ENCODE measurements around the gene DTX2. TPM values are rescaled to one million over a fixed set of nuclear protein-coding genes. Genes with fewer than 3 reads are reported as not detected.

DTX2 gene
- total and polyA plus RNA-seq, 2 experiments from 2014 or later = 36.1 to 77.9 TPM

DNA sequence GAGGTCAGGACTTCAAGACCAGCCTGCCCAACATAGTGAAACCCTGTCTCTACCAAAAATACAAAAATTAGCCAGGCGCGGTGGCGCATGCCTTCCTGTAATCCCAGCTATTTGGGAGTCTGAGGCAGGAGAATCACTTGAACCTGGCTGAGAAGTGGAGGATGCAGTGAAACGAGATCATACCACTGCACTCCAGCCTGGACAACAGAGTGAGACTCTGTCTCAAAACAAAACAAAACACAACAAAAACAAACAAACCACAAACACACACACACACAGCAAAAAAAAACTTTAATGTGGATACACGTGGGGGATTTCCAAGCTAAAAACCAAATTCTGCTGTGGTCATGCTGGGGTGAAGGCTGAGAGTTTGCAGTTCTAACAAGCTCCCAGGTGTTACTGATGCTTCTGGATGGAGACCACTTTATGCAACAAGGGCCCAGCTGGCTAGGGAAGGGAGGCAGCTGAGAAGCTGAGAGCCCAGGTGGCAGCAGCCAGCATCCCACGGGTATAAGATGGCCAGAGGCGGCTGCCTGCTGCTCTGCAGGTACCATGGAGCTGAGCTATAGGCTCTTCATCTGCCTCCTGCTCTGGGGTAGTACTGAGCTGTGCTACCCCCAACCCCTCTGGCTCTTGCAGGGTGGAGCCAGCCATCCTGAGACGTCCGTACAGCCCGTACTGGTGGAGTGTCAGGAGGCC, 36.9 kb upstream of the DTX2 start, which contains the start of gene ZP3 (continued):
- TF ChIP-seq, protein P1, sequence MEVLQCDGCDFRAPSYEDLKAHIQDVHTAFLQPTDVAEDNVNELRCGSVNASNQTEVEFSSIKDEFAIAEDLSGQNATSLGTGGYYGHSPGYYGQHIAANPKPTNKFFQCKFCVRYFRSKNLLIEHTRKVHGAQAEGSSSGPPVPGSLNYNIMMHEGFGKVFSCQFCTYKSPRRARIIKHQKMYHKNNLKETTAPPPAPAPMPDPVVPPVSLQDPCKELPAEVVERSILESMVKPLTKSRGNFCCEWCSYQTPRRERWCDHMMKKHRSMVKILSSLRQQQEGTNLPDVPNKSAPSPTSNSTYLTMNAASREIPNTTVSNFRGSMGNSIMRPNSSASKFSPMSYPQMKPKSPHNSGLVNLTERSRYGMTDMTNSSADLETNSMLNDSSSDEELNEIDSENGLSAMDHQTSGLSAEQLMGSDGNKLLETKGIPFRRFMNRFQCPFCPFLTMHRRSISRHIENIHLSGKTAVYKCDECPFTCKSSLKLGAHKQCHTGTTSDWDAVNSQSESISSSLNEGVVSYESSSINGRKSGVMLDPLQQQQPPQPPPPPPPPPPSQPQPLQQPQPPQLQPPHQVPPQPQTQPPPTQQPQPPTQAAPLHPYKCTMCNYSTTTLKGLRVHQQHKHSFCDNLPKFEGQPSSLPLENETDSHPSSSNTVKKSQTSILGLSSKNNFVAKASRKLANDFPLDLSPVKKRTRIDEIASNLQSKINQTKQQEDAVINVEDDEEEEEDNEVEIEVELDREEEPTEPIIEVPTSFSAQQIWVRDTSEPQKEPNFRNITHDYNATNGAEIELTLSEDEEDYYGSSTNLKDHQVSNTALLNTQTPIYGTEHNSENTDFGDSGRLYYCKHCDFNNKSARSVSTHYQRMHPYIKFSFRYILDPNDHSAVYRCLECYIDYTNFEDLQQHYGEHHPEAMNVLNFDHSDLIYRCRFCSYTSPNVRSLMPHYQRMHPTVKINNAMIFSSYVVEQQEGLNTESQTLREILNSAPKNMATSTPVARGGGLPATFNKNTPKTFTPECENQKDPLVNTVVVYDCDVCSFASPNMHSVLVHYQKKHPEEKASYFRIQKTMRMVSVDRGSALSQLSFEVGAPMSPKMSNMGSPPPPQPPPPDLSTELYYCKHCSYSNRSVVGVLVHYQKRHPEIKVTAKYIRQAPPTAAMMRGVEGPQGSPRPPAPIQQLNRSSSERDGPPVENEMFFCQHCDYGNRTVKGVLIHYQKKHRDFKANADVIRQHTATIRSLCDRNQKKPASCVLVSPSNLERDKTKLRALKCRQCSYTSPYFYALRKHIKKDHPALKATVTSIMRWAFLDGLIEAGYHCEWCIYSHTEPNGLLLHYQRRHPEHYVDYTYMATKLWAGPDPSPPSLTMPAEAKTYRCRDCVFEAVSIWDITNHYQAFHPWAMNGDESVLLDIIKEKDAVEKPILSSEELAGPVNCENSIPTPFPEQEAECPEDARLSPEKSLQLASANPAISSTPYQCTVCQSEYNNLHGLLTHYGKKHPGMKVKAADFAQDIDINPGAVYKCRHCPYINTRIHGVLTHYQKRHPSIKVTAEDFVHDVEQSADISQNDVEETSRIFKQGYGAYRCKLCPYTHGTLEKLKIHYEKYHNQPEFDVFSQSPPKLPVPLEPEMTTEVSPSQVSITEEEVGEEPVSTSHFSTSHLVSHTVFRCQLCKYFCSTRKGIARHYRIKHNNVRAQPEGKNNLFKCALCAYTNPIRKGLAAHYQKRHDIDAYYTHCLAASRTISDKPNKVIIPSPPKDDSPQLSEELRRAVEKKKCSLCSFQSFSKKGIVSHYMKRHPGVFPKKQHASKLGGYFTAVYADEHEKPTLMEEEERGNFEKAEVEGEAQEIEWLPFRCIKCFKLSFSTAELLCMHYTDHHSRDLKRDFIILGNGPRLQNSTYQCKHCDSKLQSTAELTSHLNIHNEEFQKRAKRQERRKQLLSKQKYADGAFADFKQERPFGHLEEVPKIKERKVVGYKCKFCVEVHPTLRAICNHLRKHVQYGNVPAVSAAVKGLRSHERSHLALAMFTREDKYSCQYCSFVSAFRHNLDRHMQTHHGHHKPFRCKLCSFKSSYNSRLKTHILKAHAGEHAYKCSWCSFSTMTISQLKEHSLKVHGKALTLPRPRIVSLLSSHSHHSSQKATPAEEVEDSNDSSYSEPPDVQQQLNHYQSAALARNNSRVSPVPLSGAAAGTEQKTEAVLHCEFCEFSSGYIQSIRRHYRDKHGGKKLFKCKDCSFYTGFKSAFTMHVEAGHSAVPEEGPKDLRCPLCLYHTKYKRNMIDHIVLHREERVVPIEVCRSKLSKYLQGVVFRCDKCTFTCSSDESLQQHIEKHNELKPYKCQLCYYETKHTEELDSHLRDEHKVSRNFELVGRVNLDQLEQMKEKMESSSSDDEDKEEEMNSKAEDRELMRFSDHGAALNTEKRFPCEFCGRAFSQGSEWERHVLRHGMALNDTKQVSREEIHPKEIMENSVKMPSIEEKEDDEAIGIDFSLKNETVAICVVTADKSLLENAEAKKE (CRISPR knock-in tag; IDR thresholded peaks at IDR 0.05) = no peak

DNA sequence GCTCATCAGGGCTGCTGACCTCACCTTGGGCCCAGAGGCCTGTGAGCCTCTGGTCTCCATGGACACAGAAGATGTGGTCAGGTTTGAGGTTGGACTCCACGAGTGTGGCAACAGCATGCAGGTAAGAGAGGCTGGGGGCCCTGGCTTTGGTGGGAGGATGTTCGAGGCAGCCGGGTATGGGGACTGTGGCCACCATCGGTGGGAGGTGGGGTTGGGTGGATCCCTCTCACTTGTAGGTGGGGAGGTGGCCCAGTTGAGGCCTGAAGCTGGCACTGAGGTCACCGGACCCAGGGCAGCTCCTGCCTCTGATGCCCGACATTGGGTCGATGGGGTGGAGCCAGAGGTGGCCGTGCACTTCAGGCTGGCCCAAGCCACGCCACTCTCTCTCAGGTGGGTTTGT, 36.4 kb upstream of the DTX2 start:
- no peak overlapping the region for H3K4me2 ChIP-seq
- ATAC-seq (no peak), DNase-seq (ENCODE audit: low spot score) (no peak)
- H3K27me3 ChIP-seq (ENCODE audit: insufficient read depth) = no peaks in the 10 kb centered on the region
- Mint-ChIP-seq H3K27me3 (ENCODE audit: insufficient read depth, low read depth, poor library complexity) (peaks cover 10% of the 10 kb centered on the region), H3K27ac (no peak overlapping the region), H3K4me3 (no peak overlapping the region), H3K36me3 (ENCODE audit: low read depth) (no peaks in the 10 kb centered on the region), H3K4me1 (peaks cover 26% of the 10 kb centered on the region), H3K9me3 (peaks cover 3% of the 10 kb centered on the region; the same call in 2 of the 3 replicates)
- H3F3A ChIP-seq (replicated peaks; ENCODE audit: low read depth) = 0 out of 2 replicates have a peak, but pooled peaks cover 1% of the 10 kb centered on the region
- no peaks in the 10 kb centered on the region for H4K20me1 ChIP-seq (replicated peaks; ENCODE audit: insufficient read depth)
- H3K4me3 ChIP-seq = no peak overlapping the region
- no peaks in the 10 kb centered on the region for H3K36me3 ChIP-seq (ENCODE audit: insufficient read depth)
- no peak overlapping the region for H2AFZ ChIP-seq
- H3K79me2 ChIP-seq (replicated peaks; ENCODE audit: insufficient read depth) = no peaks in the 10 kb centered on the region
- H3K4me1 ChIP-seq (ENCODE audit: insufficient read depth) = peaks cover 16% of the 10 kb centered on the region
- no peak overlapping the region for H3K27ac ChIP-seq (ENCODE audit: low read depth)
- no peaks in the 10 kb centered on the region for H3K9me2 ChIP-seq (ENCODE audit: insufficient read depth)
- TF ChIP-seq JUNB (IDR thresholded peaks at IDR 0.05; ENCODE audit: unreplicated experiment) = no peak
- TF ChIP-seq ZNF114 (CRISPR knock-in tag; IDR thresholded peaks at IDR 0.05) = no peak
- no peak for TF ChIP-seq NANOG (IDR thresholded peaks at IDR 0.05; ENCODE audit: borderline replicate concordance)
- no peak for TF ChIP-seq EZH2 (IDR thresholded peaks at IDR 0.05; ENCODE audit: low read depth, unreplicated experiment)
- TF ChIP-seq EZH2phosphoT487 (IDR thresholded peaks at IDR 0.05; ENCODE audit: unreplicated experiment) = no peak
- TF ChIP-seq, protein P2, sequence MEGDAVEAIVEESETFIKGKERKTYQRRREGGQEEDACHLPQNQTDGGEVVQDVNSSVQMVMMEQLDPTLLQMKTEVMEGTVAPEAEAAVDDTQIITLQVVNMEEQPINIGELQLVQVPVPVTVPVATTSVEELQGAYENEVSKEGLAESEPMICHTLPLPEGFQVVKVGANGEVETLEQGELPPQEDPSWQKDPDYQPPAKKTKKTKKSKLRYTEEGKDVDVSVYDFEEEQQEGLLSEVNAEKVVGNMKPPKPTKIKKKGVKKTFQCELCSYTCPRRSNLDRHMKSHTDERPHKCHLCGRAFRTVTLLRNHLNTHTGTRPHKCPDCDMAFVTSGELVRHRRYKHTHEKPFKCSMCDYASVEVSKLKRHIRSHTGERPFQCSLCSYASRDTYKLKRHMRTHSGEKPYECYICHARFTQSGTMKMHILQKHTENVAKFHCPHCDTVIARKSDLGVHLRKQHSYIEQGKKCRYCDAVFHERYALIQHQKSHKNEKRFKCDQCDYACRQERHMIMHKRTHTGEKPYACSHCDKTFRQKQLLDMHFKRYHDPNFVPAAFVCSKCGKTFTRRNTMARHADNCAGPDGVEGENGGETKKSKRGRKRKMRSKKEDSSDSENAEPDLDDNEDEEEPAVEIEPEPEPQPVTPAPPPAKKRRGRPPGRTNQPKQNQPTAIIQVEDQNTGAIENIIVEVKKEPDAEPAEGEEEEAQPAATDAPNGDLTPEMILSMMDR (conservative IDR thresholded peaks at IDR 0.05; ENCODE audit: low read depth in 2 of 2) = no peak
- TF ChIP-seq, protein P3, sequence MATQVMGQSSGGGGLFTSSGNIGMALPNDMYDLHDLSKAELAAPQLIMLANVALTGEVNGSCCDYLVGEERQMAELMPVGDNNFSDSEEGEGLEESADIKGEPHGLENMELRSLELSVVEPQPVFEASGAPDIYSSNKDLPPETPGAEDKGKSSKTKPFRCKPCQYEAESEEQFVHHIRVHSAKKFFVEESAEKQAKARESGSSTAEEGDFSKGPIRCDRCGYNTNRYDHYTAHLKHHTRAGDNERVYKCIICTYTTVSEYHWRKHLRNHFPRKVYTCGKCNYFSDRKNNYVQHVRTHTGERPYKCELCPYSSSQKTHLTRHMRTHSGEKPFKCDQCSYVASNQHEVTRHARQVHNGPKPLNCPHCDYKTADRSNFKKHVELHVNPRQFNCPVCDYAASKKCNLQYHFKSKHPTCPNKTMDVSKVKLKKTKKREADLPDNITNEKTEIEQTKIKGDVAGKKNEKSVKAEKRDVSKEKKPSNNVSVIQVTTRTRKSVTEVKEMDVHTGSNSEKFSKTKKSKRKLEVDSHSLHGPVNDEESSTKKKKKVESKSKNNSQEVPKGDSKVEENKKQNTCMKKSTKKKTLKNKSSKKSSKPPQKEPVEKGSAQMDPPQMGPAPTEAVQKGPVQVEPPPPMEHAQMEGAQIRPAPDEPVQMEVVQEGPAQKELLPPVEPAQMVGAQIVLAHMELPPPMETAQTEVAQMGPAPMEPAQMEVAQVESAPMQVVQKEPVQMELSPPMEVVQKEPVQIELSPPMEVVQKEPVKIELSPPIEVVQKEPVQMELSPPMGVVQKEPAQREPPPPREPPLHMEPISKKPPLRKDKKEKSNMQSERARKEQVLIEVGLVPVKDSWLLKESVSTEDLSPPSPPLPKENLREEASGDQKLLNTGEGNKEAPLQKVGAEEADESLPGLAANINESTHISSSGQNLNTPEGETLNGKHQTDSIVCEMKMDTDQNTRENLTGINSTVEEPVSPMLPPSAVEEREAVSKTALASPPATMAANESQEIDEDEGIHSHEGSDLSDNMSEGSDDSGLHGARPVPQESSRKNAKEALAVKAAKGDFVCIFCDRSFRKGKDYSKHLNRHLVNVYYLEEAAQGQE (IDR thresholded peaks at IDR 0.05; ENCODE audit: unreplicated experiment) = no peak
- TF ChIP-seq POLR2AphosphoS5 (IDR thresholded peaks at IDR 0.05; ENCODE audit: low read depth) = no peak
- no peak for TF ChIP-seq ZNF331 (CRISPR knock-in tag; IDR thresholded peaks at IDR 0.05; ENCODE audit: low read depth)
- no peak for TF ChIP-seq CREB1 (CRISPR knock-in tag; IDR thresholded peaks at IDR 0.05; ENCODE audit: low read depth)
- TF ChIP-seq, protein P4, sequence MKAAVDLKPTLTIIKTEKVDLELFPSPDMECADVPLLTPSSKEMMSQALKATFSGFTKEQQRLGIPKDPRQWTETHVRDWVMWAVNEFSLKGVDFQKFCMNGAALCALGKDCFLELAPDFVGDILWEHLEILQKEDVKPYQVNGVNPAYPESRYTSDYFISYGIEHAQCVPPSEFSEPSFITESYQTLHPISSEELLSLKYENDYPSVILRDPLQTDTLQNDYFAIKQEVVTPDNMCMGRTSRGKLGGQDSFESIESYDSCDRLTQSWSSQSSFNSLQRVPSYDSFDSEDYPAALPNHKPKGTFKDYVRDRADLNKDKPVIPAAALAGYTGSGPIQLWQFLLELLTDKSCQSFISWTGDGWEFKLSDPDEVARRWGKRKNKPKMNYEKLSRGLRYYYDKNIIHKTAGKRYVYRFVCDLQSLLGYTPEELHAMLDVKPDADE (IDR thresholded peaks at IDR 0.05) = no peak
